Right lobe of liver (tissue), 4 donors: ENCODE measurements around the gene LLGL2.

Experiments
- POLR2A ChIP-seq: fragments of 450-650 bp; IDR thresholded peaks from one replicate; pipeline ENCODE4 v1.6.1; 2017; ENCODE audit warnings: antibody characterized with exemption, mild to moderate bottlenecking
- TF ChIP-seq, protein P1 (sequence below), 4 donors: fragments of 200-600 bp in 3 of 4; fragments of 450-650 bp in 1 of 4; IDR thresholded peaks; one replicate each; pipeline versions ENCODE4 v1.5.1 to v1.8.0; 2016 to 2022; ENCODE audit warnings: antibody characterized with exemption in 4 of 4, mild to moderate bottlenecking in 2 of 4
- donor health status: DM: no; HTN: no; CAD: no.
- donor health status: DM: no; HTN: no; CAD: no.
- donor health status: DM: no; HTN: yes; CAD: no.

DNA sequence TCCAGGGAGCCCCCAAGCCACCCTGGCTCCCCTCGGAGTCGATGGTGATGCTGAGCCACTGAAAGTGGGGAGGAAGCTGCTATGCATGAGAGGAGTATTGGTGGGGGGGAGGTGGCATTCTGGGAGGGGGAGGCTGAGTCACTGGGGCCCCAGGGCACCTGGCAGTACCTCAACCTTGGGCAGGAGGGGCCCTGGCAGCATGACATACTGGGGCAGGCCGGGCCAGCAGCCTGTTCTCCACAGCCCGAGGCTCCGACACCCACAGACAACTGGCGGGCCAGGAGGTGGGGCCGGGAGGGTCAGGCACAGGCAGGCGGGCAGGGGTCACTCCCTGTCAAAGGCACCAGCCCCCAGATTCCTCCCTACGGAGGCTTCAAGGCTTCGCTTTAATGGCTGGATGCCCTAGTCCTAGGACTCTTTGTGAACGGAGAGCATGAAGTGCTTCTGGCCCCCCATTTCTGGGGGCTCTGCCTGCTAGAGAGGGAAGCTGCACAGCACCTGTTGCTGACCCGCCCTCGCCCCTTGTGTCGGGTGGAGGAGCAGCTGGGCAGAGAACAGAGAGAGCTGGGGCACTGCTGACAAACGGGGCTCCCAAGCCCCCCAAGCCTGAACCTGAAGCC, 11.1 kb upstream of the LLGL2 start:
- TF ChIP-seq, protein P1, sequence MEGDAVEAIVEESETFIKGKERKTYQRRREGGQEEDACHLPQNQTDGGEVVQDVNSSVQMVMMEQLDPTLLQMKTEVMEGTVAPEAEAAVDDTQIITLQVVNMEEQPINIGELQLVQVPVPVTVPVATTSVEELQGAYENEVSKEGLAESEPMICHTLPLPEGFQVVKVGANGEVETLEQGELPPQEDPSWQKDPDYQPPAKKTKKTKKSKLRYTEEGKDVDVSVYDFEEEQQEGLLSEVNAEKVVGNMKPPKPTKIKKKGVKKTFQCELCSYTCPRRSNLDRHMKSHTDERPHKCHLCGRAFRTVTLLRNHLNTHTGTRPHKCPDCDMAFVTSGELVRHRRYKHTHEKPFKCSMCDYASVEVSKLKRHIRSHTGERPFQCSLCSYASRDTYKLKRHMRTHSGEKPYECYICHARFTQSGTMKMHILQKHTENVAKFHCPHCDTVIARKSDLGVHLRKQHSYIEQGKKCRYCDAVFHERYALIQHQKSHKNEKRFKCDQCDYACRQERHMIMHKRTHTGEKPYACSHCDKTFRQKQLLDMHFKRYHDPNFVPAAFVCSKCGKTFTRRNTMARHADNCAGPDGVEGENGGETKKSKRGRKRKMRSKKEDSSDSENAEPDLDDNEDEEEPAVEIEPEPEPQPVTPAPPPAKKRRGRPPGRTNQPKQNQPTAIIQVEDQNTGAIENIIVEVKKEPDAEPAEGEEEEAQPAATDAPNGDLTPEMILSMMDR (IDR thresholded peaks at IDR 0.05), result no peak
- TF ChIP-seq POLR2A, result no peak
